Esophagus muscularis mucosa (tissue), 4 donors: ENCODE measurements around the gene SHISA6. TPM values are rescaled to one million over a fixed set of nuclear protein-coding genes. Genes with fewer than 3 reads are reported as not detected.

Source experiments
- DNase-seq: peaks from one replicate; pipeline ENCODE4 v3.0.0-alpha.2; 2017; ENCODE audit errors: extremely low spot score
- H3K27ac ChIP-seq, 4 donors: fragments of 200-600 bp; sonication (generic); replicated peaks in 1 of 4; 1 replicate in 3 of 4; 2 replicates in 1 of 4; pipeline ENCODE4 v1.5.1; 2016 to 2019; ENCODE audit warnings: mild to moderate bottlenecking in 1 of 4
- H3K27me3 ChIP-seq, 4 donors: fragments of 200-600 bp; sonication (generic); one replicate each; pipeline versions ENCODE4 v1.5.1 to v1.6.0; 2016 to 2019
- H3K36me3 ChIP-seq, 4 donors: fragments of 200-600 bp; sonication (generic); one replicate each; pipeline ENCODE4 v1.5.1; 2016 to 2019
- H3K4me1 ChIP-seq, 4 donors: fragments of 200-600 bp; sonication (generic); one replicate each; pipeline ENCODE4 v1.5.1; 2016 to 2019
- H3K4me3 ChIP-seq, 4 donors: fragments of 200-600 bp; sonication (generic); 1 replicate in 2 of 4; 2 replicates in 2 of 4; pipeline ENCODE4 v1.5.1; 2016 to 2019; ENCODE audit warnings: mild to moderate bottlenecking in 4 of 4, moderate library complexity in 1 of 4
- H3K9me3 ChIP-seq, 4 donors: fragments of 200-600 bp; sonication (generic); 1 replicate in 3 of 4; 2 replicates in 1 of 4; pipeline ENCODE4 v1.5.1; 2016 to 2019
- EP300 ChIP-seq: sonication (generic); formaldehyde crosslinking; IDR thresholded peaks from one replicate; pipeline ENCODE4 v1.6.1; 2017; ENCODE audit warnings: antibody characterized with exemption
- POLR2A ChIP-seq: fragments of 450-650 bp; IDR thresholded peaks from one replicate; pipeline ENCODE4 v1.6.1; 2017; ENCODE audit warnings: antibody characterized with exemption, moderate library complexity, mild to moderate bottlenecking, low read depth
- POLR2AphosphoS5 ChIP-seq, 2 donors: sonication (generic); formaldehyde crosslinking; IDR thresholded peaks; one replicate each; pipeline ENCODE4 v1.6.1; 2017; ENCODE audit warnings: antibody characterized with exemption in 2 of 2
- WGBS: methylation state at CpG from one replicate; pipeline ENCODE4 v1.1.5; 2018; 5-methylcytosine and 5-hydroxymethylcytosine counted together
- intact Hi-C: fragments of 100-400 bp; cut with DNase I; formaldehyde crosslinking; loops from one replicate; pipeline ENCODE4 v1.15.1; 2023
- total RNA-seq, 4 donors: library from RNA; depleted of rRNA; stranded (reverse); fragments of >200 nt; gene quantifications; one replicate each; pipeline versions ENCODE4 v1.1.0 to v1.2.1, GENCODE V29; 2016
- TF ChIP-seq, protein P1 (sequence below), 3 experiments: fragments of 200-600 bp in 2 of 3; fragments of 450-650 bp in 1 of 3; sonication (generic) in 2 of 3; IDR thresholded peaks; one replicate each; pipeline ENCODE4 v1.5.1; 2017 to 2019; ENCODE audit warnings: antibody characterized with exemption in 3 of 3, mild to moderate bottlenecking in 2 of 3, moderate library complexity in 1 of 3

Gene SHISA6
- total RNA-seq, 4 donors from 2014 or later = 0.83 to 1.7 (median 1.4) TPM

DNA sequence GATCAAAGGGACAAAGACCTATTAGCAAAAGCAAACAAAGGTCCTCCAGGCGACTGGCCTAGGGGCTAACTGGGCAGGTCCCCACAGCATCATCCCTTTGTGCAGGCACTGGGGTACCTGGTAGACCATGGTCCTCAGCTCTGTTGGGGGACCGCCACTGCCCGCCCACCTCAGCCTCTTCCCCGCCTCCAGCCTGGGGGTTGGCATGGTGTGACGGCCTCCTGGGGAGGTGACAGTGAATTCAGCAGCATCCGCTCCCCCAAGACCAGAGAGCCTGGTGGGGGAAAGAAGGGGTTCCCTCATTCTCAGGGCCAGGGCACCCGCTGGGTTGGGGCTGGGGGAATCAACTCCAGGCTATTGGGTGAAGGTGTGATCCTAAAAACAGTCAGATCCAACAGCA lies 318.6 kb downstream of the SHISA6 start:
- Histone ChIP-seq H3K4me1 (no peaks in the 10 kb centered on the region), H3K27ac (no peak overlapping the region), H3K36me3 (no peaks in the 10 kb centered on the region), H3K9me3 (no peaks in the 10 kb centered on the region), H3K27me3 (peaks cover 0 to 11% (median 0%) of the 10 kb centered on the region in 4 donors), H3K4me3 (no peak overlapping the region)
- intact Hi-C loops = no loop called here
- TF ChIP-seq POLR2A = no peak
- TF ChIP-seq EP300 = no peak
- TF ChIP-seq POLR2AphosphoS5 (IDR thresholded peaks at IDR 0.05) = no peak
- TF ChIP-seq, protein P1, sequence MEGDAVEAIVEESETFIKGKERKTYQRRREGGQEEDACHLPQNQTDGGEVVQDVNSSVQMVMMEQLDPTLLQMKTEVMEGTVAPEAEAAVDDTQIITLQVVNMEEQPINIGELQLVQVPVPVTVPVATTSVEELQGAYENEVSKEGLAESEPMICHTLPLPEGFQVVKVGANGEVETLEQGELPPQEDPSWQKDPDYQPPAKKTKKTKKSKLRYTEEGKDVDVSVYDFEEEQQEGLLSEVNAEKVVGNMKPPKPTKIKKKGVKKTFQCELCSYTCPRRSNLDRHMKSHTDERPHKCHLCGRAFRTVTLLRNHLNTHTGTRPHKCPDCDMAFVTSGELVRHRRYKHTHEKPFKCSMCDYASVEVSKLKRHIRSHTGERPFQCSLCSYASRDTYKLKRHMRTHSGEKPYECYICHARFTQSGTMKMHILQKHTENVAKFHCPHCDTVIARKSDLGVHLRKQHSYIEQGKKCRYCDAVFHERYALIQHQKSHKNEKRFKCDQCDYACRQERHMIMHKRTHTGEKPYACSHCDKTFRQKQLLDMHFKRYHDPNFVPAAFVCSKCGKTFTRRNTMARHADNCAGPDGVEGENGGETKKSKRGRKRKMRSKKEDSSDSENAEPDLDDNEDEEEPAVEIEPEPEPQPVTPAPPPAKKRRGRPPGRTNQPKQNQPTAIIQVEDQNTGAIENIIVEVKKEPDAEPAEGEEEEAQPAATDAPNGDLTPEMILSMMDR (IDR thresholded peaks at IDR 0.05) = no peak
- WGBS = 80% methylated on average over 6 of the region's 7 CpGs
- no peak for DNase-seq

DNA sequence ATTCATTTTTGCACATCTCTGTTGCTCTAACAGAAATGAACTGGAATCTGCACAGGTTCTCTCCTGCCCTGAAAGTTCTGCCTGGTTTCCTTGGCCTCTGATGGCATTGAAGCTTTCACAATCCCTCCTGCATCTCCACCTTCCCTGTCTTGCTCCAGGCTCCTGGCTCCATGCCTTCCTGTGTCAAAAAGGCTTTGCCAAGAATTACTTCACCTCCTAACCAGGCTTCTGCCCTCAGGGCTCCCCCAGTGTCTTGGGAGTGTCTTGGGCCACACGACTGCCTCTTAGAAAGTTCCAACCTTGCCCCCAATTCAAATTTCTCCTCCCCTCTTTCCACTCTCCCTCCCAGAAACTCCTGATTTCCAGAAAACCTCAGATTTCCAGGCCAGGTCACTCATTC lies 320.3 kb downstream of the SHISA6 start:
- intact Hi-C loops = no loop called here
- H3K36me3 ChIP-seq = no peaks in the 10 kb centered on the region
- peak; percentile 47 for DNase-seq
- H3K27ac ChIP-seq = no peak overlapping the region
- no peak overlapping the region for H3K4me3 ChIP-seq
- H3K27me3 ChIP-seq = peaks cover 0 to 5% (median 0%) of the 10 kb centered on the region in 4 donors
- H3K4me1 ChIP-seq = peaks cover 0 to 5% (median 0%) of the 10 kb centered on the region in 4 donors
- WGBS = 75% methylated on average over 1 of the region's 1 CpG
- no peak for TF ChIP-seq POLR2AphosphoS5 (IDR thresholded peaks at IDR 0.05)
- no peak for TF ChIP-seq EP300
- no peak for TF ChIP-seq POLR2A
- TF ChIP-seq, protein P1 (IDR thresholded peaks at IDR 0.05) = no peak
- no peaks in the 10 kb centered on the region for H3K9me3 ChIP-seq

DNA sequence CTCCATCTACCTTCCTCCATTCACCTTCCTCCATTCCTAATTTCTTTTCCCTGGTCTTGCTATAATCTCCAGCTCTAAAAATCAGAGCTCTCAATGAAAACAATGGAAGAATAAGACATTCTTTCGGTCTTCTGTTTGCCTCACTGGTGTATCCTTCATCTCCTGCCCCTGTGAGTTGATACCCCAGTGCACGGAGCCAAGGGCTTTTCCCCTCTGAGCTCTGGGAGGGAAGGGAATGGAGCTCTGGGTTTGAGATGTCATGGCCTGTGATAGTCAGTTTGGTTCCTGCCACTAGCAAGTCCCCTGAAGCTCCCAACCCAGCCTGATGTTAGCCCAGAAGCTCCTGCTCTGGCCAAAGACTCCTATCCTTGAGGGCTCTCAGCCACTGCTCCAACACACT lies 320.7 kb downstream of the SHISA6 start:
- WGBS = 67% methylated on average over 2 of the region's 2 CpGs
- Histone ChIP-seq H3K4me3 (no peak overlapping the region), H3K27ac (no peak overlapping the region), H3K36me3 (no peaks in the 10 kb centered on the region), H3K4me1 (peaks cover 0 to 5% (median 0%) of the 10 kb centered on the region in 4 donors), H3K27me3 (peaks cover 0 to 5% (median 0%) of the 10 kb centered on the region in 4 donors), H3K9me3 (no peaks in the 10 kb centered on the region)
- intact Hi-C loops = no loop called here
- peak; percentile 57 for DNase-seq
- TF ChIP-seq EP300 (no peak), POLR2AphosphoS5 (IDR thresholded peaks at IDR 0.05) (no peak), POLR2A (no peak)
- TF ChIP-seq, protein P1 (IDR thresholded peaks at IDR 0.05) = no peak

DNA sequence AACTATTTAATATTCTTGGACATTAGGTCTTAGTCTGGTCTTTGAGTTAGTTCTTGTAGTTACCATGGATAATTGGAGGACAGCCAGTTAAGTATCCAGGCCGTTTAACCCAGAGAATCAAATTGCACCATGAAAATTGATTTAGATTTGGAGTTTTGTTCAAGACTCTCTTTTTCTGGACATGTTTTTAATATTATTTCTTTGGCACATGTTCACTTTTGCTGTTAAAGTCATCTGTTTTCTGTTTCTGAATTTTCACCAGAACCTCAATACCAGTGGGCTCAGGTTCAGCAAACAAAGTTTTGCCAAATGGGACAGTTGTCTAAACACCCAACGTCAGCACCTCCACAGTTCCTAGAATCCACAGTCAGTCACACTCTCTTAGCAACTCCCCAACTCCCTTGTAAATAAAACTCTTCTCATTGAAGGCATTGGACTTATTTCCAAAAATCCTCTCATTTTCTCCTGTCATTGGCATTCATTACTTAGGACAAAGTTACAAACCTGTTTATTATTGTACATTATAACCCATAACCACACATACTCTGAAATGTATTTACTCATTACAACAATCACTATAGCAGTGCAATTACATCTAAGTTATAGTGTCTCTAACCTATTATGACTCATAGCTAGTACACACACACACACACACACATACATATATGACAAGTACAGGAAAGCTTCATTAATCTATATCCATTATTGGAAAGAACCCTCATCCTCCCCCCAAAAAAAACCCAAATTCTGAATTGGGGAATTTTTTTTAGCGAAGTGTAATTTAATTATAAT lies 323.8 kb downstream of the SHISA6 start:
- Histone ChIP-seq H3K36me3 (no peaks in the 10 kb centered on the region), H3K27ac (no peak overlapping the region), H3K27me3 (no peaks in the 10 kb centered on the region), H3K9me3 (no peaks in the 10 kb centered on the region), H3K4me3 (no peak overlapping the region), H3K4me1 (peaks cover 0 to 5% (median 0%) of the 10 kb centered on the region in 4 donors)
- WGBS = 30% methylated on average over 3 of the region's 3 CpGs
- TF ChIP-seq POLR2A (no peak), POLR2AphosphoS5 (IDR thresholded peaks at IDR 0.05) (no peak), EP300 (no peak)
- TF ChIP-seq, protein P1 (IDR thresholded peaks at IDR 0.05) = no peak
- intact Hi-C loops = no loop called here
- no peak for DNase-seq
